Left colon (tissue), 2 donors: Measurements from ENCODE around the gene CIC. TPM values are rescaled to one million over a fixed set of nuclear protein-coding genes. Genes with fewer than 3 reads are reported as not detected.

Experiments used
- ATAC-seq: fragments of 200-7000 bp; cut with Tn5 transposase; one replicate; pipeline ENCODE4 v1.9.1; 2020; ENCODE audit warnings: mild to moderate bottlenecking, moderate library complexity
- DNase-seq, 2 donors: peaks; one replicate each; pipeline ENCODE4 v3.0.0-alpha.2; 2020
- intact Hi-C, 2 donors: fragments of 100-400 bp; cut with DNase I in 1 of 2; cut with micrococcal nuclease in 1 of 2; formaldehyde crosslinking; loops; one replicate each; pipeline versions ENCODE4 v1.11.2 to v1.14.0; 2022; cut with DNase I, micrococcal nuclease
- total RNA-seq, 2 donors: library from RNA; stranded (reverse); fragmentation: NEBNext Ultra II Directional; extraction: Animal tissue kit (Norgen Biotek cat#: 25700); gene quantifications; one replicate each; pipeline ENCODE4 v1.2.1, GENCODE V29; 2021
- donor health status: DM: no; HTN: no; CAD: no.
- donor health status: DM: yes; HTN: yes; CAD: no.

The CIC gene
- total RNA-seq, 2 donors from 2014 or later = 43.0 to 47.9 TPM

DNA sequence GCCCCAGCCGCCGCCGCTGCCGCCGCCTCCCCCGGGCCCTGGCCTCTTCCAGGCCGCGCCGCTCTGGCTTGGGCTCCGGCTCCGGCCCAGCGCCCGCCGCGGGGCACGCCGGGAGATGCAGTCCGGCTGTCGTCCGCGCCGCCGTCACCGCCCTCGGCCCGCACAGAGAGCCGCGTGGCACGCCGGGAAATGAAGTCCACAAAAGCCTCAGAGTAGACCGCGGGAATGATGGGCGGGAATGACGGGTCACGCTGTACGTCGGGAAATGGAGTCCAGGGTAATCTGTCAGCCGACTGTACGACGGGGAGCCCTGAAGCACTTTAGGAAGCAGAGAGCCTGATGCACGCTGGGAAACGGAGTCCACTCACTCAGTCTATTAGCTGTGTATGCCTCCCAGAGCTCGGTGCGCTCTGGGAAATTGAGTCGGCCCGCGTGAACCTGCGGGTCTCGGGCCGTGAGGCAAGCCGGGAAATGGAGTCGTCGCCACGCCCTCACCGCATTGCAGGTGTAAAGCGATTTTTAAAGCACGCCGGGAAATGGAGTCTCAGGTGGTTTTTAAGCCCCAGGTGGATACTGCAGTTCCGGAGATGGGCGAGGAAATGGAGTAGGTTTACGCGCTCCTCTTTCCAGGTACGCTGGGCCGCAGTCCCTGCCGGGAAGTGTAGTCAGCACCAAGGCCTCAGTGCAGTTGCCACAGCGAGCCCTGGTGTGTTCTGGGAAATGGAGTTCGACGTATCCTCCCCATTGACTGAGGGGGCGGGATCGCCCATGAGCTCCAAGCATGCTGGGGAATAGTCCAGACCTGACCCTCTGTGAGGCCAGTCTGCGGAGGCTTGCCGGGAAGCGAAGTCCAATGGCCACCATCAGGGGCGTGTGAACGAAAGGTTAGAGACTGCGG lies 26.3 kb upstream of the CIC start, which contains the start of gene GSK3A:
Gene GSK3A (minus strand): TSS at position 91 of the 898 bp plus-strand sequence. CDS start 137 bp downstream, outside the sequence.
- intact Hi-C loops = no loop called here
- ATAC-seq (peak; percentile 78), DNase-seq (peak; percentile 97 to 99)

DNA sequence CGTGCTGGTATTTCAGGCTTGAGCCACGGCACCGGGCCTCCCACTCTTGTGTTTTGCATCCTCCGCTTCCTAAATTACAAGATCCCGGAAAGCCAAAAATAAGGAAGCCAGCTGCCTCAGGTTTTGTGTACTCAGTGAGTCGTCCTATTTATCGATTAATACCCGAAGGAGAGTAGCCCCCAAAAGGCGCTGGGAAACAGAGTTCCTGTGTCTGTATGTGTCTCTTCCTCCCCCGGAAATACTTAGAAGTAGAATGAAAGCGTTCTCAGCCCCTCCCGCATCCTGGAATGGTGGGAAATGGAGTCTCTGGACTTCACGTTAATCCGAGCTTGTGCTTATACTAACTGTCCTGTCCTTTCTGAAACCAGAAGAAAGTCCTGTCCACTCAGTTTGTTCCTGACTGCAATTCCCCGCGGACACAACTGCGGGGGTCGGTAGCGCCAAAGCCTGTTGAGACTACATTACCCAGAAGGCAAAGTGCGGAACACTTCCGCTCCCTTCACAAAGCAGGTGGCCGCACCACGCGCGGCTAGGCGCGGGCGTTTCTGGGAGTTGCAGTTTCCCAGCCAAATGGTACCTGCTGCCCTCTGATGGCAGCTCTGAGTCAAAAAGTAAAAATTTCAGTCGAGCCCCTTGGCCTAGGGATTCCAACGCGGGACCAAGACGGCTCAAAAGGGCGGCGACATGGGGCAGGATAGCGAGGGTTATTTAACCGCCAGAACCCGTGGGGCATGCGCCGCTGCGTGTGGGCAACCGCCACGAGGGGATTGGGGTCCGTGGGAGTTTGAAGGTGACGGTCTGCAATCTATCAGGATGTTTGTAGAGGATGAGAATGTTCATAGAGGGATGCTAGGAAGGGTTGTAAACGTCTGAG lies 24.5 kb upstream of the CIC start:
- DNase-seq (peak; percentile 93 to 94), ATAC-seq (peak; percentile 49)
- intact Hi-C loops = loop anchor here in 1 of 2 donors (5.0 kb wide), 1 partner anchor 38 kb away; no protein-coding TSS in a partner anchor

- ATAC-seq = no peak
- intact Hi-C loops = loop anchor here in 1 of 2 donors (5.0 kb wide), 1 partner anchor 37 kb away; no protein-coding TSS in a partner anchor
Observed at GRCh38 chr19:42245231-42245630, 23.8 kb upstream of the CIC start.

GRCh38 chr19:42246143-42246921 lies 22.7 kb upstream of the CIC start:
- ATAC-seq (no peak), DNase-seq (peak; percentile 72 to 76)
- intact Hi-C loops = loop anchor here in 1 of 2 donors (5.0 kb wide), 1 partner anchor 36 kb away; no protein-coding TSS in a partner anchor

More at GRCh38 chr19:42245231-42245630, 23.8 kb upstream of the CIC start:
- no peak for DNase-seq

- no peak for ATAC-seq
- intact Hi-C loops = loop anchor here in 1 of 2 donors (5.0 kb wide), 1 partner anchor 35 kb away; no protein-coding TSS in a partner anchor
- DNase-seq = no peak
Observed at GRCh38 chr19:42246922-42247639, 22.0 kb upstream of the CIC start.

DNA sequence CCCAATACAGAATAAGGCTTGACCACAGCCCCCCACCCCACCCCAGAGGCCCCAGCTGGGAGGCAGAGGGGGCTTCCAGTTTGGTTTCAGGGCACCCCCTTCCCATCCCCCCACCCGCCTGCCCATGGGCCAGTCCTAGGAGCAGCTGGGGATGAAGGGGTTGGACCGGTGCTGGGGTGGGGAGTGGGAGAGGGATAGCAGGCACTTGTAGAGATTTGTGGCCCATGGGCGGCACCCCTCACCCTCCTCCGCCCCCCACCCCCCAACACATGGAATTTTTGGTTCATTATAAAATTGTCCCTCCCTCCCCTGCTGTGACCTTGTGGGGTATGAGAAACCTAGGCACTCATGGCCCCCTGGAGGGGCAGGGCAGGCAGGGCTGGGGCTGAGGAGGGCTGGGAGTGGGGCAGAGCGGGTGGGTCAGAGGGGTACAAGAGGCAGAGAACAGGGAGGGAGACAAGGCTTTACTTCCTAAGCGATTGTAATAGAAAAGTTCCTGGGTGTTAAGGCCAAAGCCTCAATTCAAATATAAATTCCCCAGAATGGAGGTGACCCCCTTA lies 21.3 kb upstream of the CIC start:
- no peak for DNase-seq
- ATAC-seq = no peak
- intact Hi-C loops = loop anchor here in 1 of 2 donors (5.0 kb wide), 1 partner anchor 35 kb away; no protein-coding TSS in a partner anchor

GRCh38 chr19:42248270-42249148 lies 20.5 kb upstream of the CIC start:
- DNase-seq = no peak
- ATAC-seq = no peak

DNA sequence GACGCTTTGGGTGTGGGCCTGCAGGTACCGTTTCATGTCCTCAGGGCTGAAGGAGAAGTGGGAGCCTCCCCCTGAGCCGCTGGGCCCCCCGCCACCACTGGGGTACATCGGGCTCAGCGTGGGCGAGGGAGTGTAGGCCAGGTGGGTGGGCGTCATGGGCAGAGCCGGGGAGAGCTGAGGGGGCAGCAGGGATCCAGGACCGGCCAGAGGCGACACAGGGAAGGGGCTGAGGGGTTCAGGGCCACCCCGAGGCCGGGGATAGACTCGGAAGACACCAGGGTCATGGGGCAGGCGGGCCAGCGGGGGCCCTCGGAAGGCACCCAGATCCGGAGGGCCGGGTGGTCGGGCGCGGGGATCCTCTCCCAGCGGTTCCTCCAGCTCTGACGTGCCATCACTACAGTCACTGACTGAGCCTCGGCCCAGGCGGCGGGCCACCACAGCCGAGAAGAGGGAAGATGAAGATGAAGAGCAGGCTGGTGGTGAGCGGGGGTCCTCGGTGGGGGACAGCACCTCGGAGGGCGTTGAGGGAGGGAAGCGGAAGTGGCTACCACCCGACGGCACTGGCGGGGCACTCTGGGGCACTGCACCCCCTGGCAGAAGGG lies 19.8 kb upstream of the CIC start:
- intact Hi-C loops = loop anchor here in 1 of 2 donors (5.0 kb wide), 1 partner anchor 33 kb away; no protein-coding TSS in a partner anchor
- DNase-seq (no peak), ATAC-seq (no peak)

More at GRCh38 chr19:42248270-42249148, 20.5 kb upstream of the CIC start:
- intact Hi-C loops = loop anchor here in 1 of 2 donors (5.0 kb wide), 1 partner anchor 34 kb away; no protein-coding TSS in a partner anchor

DNA sequence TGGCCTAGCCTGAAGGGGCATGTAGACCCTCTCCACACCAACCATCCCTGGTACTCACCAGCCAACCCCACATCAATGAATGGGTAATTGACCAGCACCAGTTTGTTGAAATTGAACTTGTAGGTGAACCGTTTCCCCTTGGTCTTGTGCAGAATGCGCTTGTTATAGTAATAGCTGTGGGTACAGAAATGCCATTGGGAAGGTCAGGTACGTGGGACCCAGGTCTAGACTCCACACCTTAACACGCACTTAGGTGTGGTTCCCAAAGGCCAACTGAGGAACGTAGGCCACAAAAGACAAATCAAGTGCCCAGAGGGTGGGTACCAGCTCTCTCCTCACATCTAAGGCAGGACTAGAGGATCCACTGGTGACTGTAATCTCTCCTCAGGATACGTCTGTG lies 19.3 kb upstream of the CIC start:
- ATAC-seq = no peak
- intact Hi-C loops = loop anchor here in 1 of 2 donors (5.0 kb wide), 1 partner anchor 33 kb away; no protein-coding TSS in a partner anchor
- no peak for DNase-seq

DNA sequence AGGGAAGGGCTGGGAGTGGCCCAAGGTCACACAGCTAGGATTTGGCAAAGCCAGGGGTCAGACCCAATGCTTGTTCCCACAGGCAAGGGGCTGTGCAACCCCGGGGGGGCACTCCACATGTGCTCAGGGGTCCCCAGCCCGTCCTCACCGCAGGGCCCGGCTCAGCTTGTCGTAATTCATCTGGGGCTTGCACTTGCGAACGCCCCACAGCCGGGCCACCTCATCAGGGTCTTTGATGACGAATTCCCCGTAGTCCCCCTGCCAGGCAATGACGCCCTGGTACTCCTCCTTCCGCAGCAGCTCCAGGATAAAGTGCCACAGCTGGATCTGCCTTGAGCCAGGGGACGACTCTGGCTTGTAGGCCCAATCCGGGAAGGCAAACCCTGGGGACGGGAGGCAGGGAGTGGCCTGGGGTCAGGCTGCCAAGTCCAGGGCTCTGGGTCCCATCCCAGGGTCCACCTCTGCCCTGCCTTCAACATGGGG lies 18.8 kb upstream of the CIC start:
- no peak for ATAC-seq
- no peak for DNase-seq
- intact Hi-C loops = no loop called here

DNA sequence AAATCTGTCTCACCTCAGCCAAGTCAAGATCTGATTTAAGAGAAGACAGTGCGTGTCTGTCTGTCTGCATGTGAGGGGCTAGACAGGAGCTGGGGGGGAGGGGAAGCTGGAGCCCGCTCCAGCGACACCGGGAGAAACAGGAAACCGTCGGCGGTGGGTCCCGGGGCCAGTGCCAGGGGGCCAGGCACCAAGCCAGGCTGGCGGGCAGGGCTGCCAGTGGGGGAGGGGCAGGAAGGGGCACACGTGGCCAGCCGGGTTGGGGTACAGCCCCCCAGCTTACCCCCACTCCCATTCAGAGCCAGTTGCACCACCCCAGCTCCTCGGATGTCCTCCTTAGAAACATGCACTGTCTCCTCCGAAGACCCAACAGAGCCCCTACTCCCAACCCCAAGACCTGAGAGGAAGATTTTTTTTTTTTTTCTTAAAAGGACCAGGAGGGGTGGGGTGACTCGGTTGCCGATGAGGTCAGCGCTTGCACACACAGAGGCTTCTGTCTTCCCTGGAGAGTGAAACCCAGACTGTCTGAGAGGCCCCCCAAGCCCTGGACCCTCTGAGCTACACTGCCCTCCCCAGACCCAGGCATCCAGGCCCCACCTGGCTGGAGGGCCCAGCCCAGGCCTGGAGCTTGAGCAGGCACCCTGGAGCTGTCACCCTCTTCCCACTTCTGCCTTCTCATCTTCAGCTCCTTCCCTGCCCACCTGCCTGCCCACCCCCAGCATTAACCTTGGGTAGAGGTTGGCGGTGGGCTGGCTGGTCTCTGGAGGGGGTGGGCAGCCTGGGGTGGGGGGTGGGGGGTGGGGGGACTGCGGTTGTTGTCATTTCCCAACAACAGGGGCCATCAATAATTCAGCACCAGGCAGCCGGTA lies 18.2 kb upstream of the CIC start:
- DNase-seq (peak in 1 of 2 donors; percentile 35), ATAC-seq (no peak)
- intact Hi-C loops = no loop called here

GRCh38 chr19:42251572-42252358 lies 17.3 kb upstream of the CIC start:
- no peak for DNase-seq
- ATAC-seq = no peak
- intact Hi-C loops = no loop called here

GRCh38 chr19:42252365-42253244 lies 16.4 kb upstream of the CIC start:
- DNase-seq (peak in 1 of 2 donors; percentile 34), ATAC-seq (no peak)
- intact Hi-C loops = no loop called here
